Measurements from ENCODE around the gene FSCN2. TPM values are rescaled to one million over a fixed set of nuclear protein-coding genes. Genes with fewer than 3 reads are reported as not detected.

Gene FSCN2
- total RNA-seq, 1 experiment from 2014 or later: 1.2 TPM

DNA sequence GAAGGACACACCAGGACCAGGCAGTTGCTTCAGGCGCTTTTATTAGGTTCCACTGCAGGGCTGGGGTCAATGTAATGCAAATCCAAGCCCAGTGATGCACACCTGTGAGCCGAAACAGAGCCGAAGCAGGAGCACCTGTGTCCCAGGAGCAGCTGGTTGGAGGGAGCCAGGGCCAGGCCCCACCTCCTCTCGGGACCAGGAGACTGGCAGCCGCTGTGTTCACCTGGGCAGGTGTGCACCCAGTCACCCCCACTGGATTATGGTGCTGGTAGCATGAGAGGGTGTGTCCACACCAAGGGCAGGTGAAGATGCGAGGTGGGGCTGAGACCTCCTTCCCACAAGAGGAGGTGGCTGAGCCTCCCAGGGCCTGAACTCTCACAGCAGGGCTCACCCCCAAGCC lies 28.7 kb downstream of the FSCN2 start:
- intact Hi-C loops (cut with micrococcal nuclease; ENCODE audit: unreplicated experiment) (loop anchor here (5.0 kb wide), 1 partner anchor 45 kb away; no protein-coding TSS in a partner anchor), in situ Hi-C loops (cut with HindIII; ENCODE audit: low pct_unique_long_range_greater_than_20kb, low sequenced_read_pairs) (no loop called here)
- no peaks in the 10 kb centered on the region for H3K9me3 ChIP-seq (ENCODE audit: control insufficient read depth, insufficient read depth, low read depth, low read length)
- CTCF ChIA-PET: no interaction called here
- peaks cover 3% of the 10 kb centered on the region; the same call in 1 of the 2 replicates for H3K36me3 ChIP-seq (ENCODE audit: control insufficient read depth, insufficient read depth, low read length)
- no peak for ATAC-seq
- H3K4me3 ChIP-seq (ENCODE audit: low read depth in 2 of 2, low read length in 2 of 2): no peak overlapping the region
- peak overlapping the region; percentile 100 for H3K27ac ChIP-seq (ENCODE audit: low read length)
- POLR2A ChIA-PET: interaction anchor here (0.6 kb wide), 2 partner anchors 8 to 23 kb away, joined by 4 to 8 read pairs; no protein-coding TSS in a partner anchor
- TF ChIP-seq POLR2AphosphoS5 (IDR thresholded peaks at IDR 0.05; ENCODE audit: low read depth, low read length) (no peak), SIN3A (IDR thresholded peaks at IDR 0.05; ENCODE audit: borderline replicate concordance, insufficient read depth, low read depth, low read length) (0 out of 2 replicates have a peak, but pooled peaks have one; percentile 38)
- TF ChIP-seq, protein P1, sequence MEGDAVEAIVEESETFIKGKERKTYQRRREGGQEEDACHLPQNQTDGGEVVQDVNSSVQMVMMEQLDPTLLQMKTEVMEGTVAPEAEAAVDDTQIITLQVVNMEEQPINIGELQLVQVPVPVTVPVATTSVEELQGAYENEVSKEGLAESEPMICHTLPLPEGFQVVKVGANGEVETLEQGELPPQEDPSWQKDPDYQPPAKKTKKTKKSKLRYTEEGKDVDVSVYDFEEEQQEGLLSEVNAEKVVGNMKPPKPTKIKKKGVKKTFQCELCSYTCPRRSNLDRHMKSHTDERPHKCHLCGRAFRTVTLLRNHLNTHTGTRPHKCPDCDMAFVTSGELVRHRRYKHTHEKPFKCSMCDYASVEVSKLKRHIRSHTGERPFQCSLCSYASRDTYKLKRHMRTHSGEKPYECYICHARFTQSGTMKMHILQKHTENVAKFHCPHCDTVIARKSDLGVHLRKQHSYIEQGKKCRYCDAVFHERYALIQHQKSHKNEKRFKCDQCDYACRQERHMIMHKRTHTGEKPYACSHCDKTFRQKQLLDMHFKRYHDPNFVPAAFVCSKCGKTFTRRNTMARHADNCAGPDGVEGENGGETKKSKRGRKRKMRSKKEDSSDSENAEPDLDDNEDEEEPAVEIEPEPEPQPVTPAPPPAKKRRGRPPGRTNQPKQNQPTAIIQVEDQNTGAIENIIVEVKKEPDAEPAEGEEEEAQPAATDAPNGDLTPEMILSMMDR (IDR thresholded peaks at IDR 0.05): no peak
- TF ChIP-seq, protein P2, sequence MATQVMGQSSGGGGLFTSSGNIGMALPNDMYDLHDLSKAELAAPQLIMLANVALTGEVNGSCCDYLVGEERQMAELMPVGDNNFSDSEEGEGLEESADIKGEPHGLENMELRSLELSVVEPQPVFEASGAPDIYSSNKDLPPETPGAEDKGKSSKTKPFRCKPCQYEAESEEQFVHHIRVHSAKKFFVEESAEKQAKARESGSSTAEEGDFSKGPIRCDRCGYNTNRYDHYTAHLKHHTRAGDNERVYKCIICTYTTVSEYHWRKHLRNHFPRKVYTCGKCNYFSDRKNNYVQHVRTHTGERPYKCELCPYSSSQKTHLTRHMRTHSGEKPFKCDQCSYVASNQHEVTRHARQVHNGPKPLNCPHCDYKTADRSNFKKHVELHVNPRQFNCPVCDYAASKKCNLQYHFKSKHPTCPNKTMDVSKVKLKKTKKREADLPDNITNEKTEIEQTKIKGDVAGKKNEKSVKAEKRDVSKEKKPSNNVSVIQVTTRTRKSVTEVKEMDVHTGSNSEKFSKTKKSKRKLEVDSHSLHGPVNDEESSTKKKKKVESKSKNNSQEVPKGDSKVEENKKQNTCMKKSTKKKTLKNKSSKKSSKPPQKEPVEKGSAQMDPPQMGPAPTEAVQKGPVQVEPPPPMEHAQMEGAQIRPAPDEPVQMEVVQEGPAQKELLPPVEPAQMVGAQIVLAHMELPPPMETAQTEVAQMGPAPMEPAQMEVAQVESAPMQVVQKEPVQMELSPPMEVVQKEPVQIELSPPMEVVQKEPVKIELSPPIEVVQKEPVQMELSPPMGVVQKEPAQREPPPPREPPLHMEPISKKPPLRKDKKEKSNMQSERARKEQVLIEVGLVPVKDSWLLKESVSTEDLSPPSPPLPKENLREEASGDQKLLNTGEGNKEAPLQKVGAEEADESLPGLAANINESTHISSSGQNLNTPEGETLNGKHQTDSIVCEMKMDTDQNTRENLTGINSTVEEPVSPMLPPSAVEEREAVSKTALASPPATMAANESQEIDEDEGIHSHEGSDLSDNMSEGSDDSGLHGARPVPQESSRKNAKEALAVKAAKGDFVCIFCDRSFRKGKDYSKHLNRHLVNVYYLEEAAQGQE (IDR thresholded peaks at IDR 0.05; ENCODE audit: insufficient read depth in 1 of 2, low read depth in 2 of 2, low read length in 1 of 2): 0 out of 4 replicates have a peak, but pooled peaks of 1 of the 2 experiments have one; percentile 45
- no peaks in the 10 kb centered on the region for H3K27me3 ChIP-seq (ENCODE audit: control insufficient read depth, insufficient read depth, low read length)
- no peak for DNase-seq (ENCODE audit: low read depth, low spot score)
- no TSS peak for BruUV-seq (replicated peaks)
- H3K4me1 ChIP-seq (ENCODE audit: control insufficient read depth, insufficient read depth, low read length): peaks cover 82% of the 10 kb centered on the region

DNA sequence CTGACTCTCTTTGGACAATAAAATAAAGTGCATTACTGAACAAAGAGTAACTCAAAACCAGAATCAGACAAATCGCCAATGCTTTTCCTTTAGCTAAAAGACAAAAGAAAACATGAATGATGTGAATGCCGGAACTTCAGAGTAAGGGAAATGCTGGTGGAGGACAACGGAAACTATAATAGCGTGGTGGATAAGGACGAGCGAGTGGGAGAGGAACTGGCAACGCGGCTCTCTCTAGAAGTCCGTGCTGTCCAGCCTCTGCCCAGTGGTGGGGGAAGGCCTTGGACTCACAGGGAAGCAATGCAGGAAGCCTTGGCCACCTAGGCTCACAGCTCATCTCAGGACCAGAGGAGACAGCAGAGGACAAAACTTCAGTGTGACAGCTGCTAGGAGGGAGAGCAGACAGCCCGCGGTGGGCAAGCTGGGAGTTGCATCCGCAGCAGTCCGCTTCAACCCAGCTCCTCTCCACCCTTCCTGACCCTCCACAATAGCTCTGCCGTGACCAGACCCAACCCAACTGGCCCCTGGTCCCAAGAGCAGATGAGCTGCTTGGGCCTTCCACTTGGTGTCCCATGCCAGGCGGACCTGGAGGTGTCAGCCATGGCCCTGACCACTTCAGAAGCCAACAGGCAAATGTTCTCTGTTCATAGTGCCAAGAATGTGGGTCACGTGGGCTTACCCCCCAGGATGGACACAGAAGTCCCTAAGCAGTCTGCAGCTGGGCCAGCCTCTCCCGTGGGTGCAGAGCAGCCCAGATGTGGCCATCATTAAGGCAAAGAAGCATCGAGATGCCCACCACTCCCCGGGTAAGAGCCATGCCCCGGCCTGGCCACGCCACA lies 29.3 kb downstream of the FSCN2 start:
- CTCF ChIA-PET: interaction anchor here (0.6 kb wide), 1 partner anchor 68 kb away, joined by 9 read pairs; no protein-coding TSS in a partner anchor
- DNase-seq (ENCODE audit: low read depth, low spot score) (no peak), ATAC-seq (no peak)
- POLR2A ChIA-PET: interaction anchor here (0.6 kb wide), 2 partner anchors 9 to 22 kb away, joined by 4 to 8 read pairs; no protein-coding TSS in a partner anchor
- intact Hi-C loops (cut with micrococcal nuclease; ENCODE audit: unreplicated experiment) (loop anchor here (5.0 kb wide), 1 partner anchor 45 kb away; no protein-coding TSS in a partner anchor), in situ Hi-C loops (cut with HindIII; ENCODE audit: low pct_unique_long_range_greater_than_20kb, low sequenced_read_pairs) (no loop called here)
- peaks cover 2% of the 10 kb centered on the region; the same call in 1 of the 2 replicates for H3K36me3 ChIP-seq (ENCODE audit: control insufficient read depth, insufficient read depth, low read length)
- no peaks in the 10 kb centered on the region for H3K27me3 ChIP-seq (ENCODE audit: control insufficient read depth, insufficient read depth, low read length)
- TF ChIP-seq, protein P2 (IDR thresholded peaks at IDR 0.05; ENCODE audit: insufficient read depth in 1 of 2, low read depth in 2 of 2, low read length in 1 of 2): no peak
- TF ChIP-seq POLR2AphosphoS5 (IDR thresholded peaks at IDR 0.05; ENCODE audit: low read depth, low read length): peak; percentile 6
- peak overlapping the region; percentile 100 for H3K27ac ChIP-seq (ENCODE audit: low read length)
- H3K4me3 ChIP-seq (ENCODE audit: low read depth in 2 of 2, low read length in 2 of 2): no peak overlapping the region
- H3K9me3 ChIP-seq (ENCODE audit: control insufficient read depth, insufficient read depth, low read depth, low read length): no peaks in the 10 kb centered on the region
- BruUV-seq (replicated peaks): no TSS peak
- H3K4me1 ChIP-seq (ENCODE audit: control insufficient read depth, insufficient read depth, low read length): peaks cover 86% of the 10 kb centered on the region

Data from Panc1 (cell line).